Osteocyte (in vitro differentiated cells): Measurements from ENCODE around the gene ANLN. TPM values are rescaled to one million over a fixed set of nuclear protein-coding genes. Genes with fewer than 3 reads are reported as not detected.
A peak's percentile ranks its signal among the peaks of the same experiment; 100 is the strongest.

Source experiments
- DNase-seq: peaks from one replicate; pipeline ENCODE4 v3.0.0; 2021; ENCODE audit warnings: mixed read lengths; ENCODE audit not compliant: unreplicated experiment; ENCODE audit errors: extremely low spot score
- H3K27ac Mint-ChIP-seq: one replicate; pipeline ENCODE4 v1.8.0; 2021; ENCODE audit warnings: mild to moderate bottlenecking, mixed read lengths; ENCODE audit not compliant: unreplicated experiment
- H3K27me3 Mint-ChIP-seq: one replicate; pipeline ENCODE4 v1.8.0; 2021; ENCODE audit warnings: mixed read lengths; ENCODE audit not compliant: unreplicated experiment
- H3K36me3 Mint-ChIP-seq: one replicate; pipeline ENCODE4 v1.8.0; 2021; ENCODE audit warnings: mixed read lengths; ENCODE audit not compliant: unreplicated experiment
- H3K4me1 Mint-ChIP-seq: one replicate; pipeline ENCODE4 v1.8.0; 2021; ENCODE audit warnings: mixed read lengths; ENCODE audit not compliant: unreplicated experiment
- H3K4me3 Mint-ChIP-seq: one replicate; pipeline ENCODE4 v1.8.0; 2021; ENCODE audit warnings: mild to moderate bottlenecking, moderate library complexity, mixed read lengths; ENCODE audit not compliant: unreplicated experiment
- H3K9me3 Mint-ChIP-seq: one replicate; pipeline ENCODE4 v1.8.0; 2021; ENCODE audit warnings: mixed read lengths; ENCODE audit not compliant: unreplicated experiment
- CTCF ChIP-seq: fragments of 200-600 bp; sonication (generic); IDR thresholded peaks from 2 replicates; pipeline ENCODE4 v1.5.0; 2021; ENCODE audit warnings: antibody characterized with exemption, mild to moderate bottlenecking, moderate library complexity
- long read RNA-seq: library from polyadenylated mRNA; unstranded; transcript quantifications from one replicate; pipeline ENCODE4 v2.0.0, GENCODE V29; 2021
- total RNA-seq: library from RNA; stranded (reverse); gene quantifications from 2 replicates; pipeline ENCODE4 v1.2.1, GENCODE V29; 2021

The ANLN gene
- 33.5 and 37.6 TPM in 2 replicates for total RNA-seq
- long read RNA-seq, partial matches to known transcripts = 47 of 51 reads
- long read RNA-seq, other reads (novel, unspliced or antisense) = 4 of 51 reads

- Mint-ChIP-seq H3K4me1 (peaks cover 50% of the 10 kb centered on the region), H3K27me3 (no peaks in the 10 kb centered on the region), H3K4me3 (peak within 1 kb of the TSS; percentile 83)
These were observed at the start of gene ANLN for GRCh38 chr7:36389371-36390198. TSS of gene ANLN (plus strand) at chr7:36389862. CDS start at chr7:36390027, 165 bp downstream.

GRCh38 chr7:36343548-36343947, 46.1 kb upstream of the ANLN start:
- TF ChIP-seq CTCF = no peak
- Mint-ChIP-seq H3K4me1 (peaks cover 33% of the 10 kb centered on the region), H3K4me3 (no peak overlapping the region), H3K9me3 (no peaks in the 10 kb centered on the region), H3K36me3 (no peaks in the 10 kb centered on the region), H3K27ac (no peak overlapping the region), H3K27me3 (no peaks in the 10 kb centered on the region)
- no peak for DNase-seq

More at GRCh38 chr7:36389371-36390198, at the start of gene ANLN:
- TF ChIP-seq CTCF = no peak
- peak; percentile 99 for DNase-seq
- Mint-ChIP-seq H3K36me3 (no peaks in the 10 kb centered on the region), H3K9me3 (no peaks in the 10 kb centered on the region), H3K27ac (peak within 1 kb of the TSS; percentile 92)

- no peak for DNase-seq
- Mint-ChIP-seq H3K36me3 (no peaks in the 10 kb centered on the region), H3K9me3 (no peaks in the 10 kb centered on the region), H3K4me1 (peaks cover 42% of the 10 kb centered on the region), H3K27me3 (no peaks in the 10 kb centered on the region), H3K27ac (no peak overlapping the region), H3K4me3 (no peak overlapping the region)
- no peak for TF ChIP-seq CTCF
These were observed 45.0 kb upstream of the ANLN start for GRCh38 chr7:36344622-36345021.

- Mint-ChIP-seq H3K36me3 (no peaks in the 10 kb centered on the region), H3K4me3 (no peak overlapping the region), H3K27ac (no peak overlapping the region), H3K27me3 (no peaks in the 10 kb centered on the region), H3K9me3 (no peaks in the 10 kb centered on the region), H3K4me1 (peaks cover 52% of the 10 kb centered on the region)
- no peak for TF ChIP-seq CTCF
- no peak for DNase-seq
These were observed 43.3 kb upstream of the ANLN start for GRCh38 chr7:36346260-36346831.

- Mint-ChIP-seq H3K9me3 (no peaks in the 10 kb centered on the region), H3K27ac (peak overlapping the region; percentile 86), H3K27me3 (no peaks in the 10 kb centered on the region), H3K36me3 (no peaks in the 10 kb centered on the region), H3K4me1 (peaks cover 48% of the 10 kb centered on the region), H3K4me3 (peak overlapping the region; percentile 56)
- DNase-seq = no peak
- TF ChIP-seq CTCF = no peak
These were observed 41.4 kb upstream of the ANLN start for GRCh38 chr7:36348256-36348655.
